H1 (cell line): Measurements from ENCODE around the gene CTNND2. TPM values are rescaled to one million over a fixed set of nuclear protein-coding genes. Genes with fewer than 3 reads are reported as not detected.

ENCODE experiments used
- polyA plus RNA-seq, 7 experiments: library from polyadenylated mRNA; depleted of rRNA in 3 of 7; stranded (reverse) in 5 of 7; unstranded in 2 of 7; fragments of >200 nt in 5 of 7; fragments of 200-250 nt in 2 of 7; gene quantifications; 1 replicate in 5 of 7; 2 replicates in 1 of 7; 4 replicates in 1 of 7; pipeline versions ENCODE4 v1.2.1 to v1.2.3, GENCODE V29; 2011 to 2013; ENCODE audit warnings: missing spikeins in 2 of 7, mixed read lengths in 2 of 7
- total RNA-seq: library from RNA; stranded (reverse); fragmentation: NEBNext Ultra II Directional; extraction: Animal tissue kit (Norgen Biotek cat#: 25700); gene quantifications from 2 replicates; pipeline ENCODE4 v1.2.1, GENCODE V29; 2021
- TF ChIP-seq, protein P1 (sequence below), 3 experiments: IDR thresholded peaks; 1 replicate in 2 of 3; 2 replicates in 1 of 3; pipeline versions ENCODE4 v1.5.1 to v1.6.1; 2011; ENCODE audit warnings: low read length in 3 of 3, mild to moderate bottlenecking in 3 of 3, inconsistent platforms in 2 of 3, low read depth in 1 of 3, moderate library complexity in 1 of 3; ENCODE audit not compliant: insufficient read depth in 1 of 3; ENCODE audit errors: control extremely low read depth in 1 of 3
- TF ChIP-seq, protein P2 (sequence below): IDR thresholded peaks from 2 replicates; pipeline ENCODE4 v1.6.1; 2011; ENCODE audit warnings: low read length, improper control_type of control experiment

The CTNND2 gene
- total and polyA plus RNA-seq, 2 of the 8 experiments (the other 6 are each of a cell fraction or from before 2014, with no cell fraction given) = 7.4 to 14.2 TPM

DNA sequence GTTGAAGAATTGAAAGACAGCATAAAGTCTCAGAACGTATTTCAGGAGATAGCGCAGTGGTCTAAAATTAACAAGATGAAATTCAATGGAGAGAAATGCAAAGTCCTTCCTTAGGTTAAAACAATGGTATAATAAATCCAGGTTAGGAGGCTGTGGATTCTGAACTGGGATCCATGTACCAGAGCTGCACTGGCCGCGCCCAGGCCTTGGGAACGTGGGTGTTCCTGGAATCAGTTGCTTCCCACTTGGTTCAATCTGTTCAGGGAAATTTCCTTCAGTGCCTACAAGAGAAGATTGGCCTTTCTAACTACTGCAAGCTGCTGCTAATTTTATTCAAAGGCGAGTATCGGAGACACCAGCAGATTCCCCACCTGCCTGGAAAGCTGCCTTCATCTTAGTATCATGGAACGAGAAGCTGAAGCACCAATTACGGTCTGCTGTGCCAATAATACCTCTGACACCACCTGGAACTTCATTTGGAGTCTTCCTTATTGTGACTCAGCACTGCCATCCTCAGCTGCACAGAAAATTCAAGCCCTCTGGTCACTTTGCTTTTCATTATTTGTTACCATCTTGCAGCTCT lies 14.3 kb upstream of the CTNND2 start (continued):
- TF ChIP-seq, protein P1, sequence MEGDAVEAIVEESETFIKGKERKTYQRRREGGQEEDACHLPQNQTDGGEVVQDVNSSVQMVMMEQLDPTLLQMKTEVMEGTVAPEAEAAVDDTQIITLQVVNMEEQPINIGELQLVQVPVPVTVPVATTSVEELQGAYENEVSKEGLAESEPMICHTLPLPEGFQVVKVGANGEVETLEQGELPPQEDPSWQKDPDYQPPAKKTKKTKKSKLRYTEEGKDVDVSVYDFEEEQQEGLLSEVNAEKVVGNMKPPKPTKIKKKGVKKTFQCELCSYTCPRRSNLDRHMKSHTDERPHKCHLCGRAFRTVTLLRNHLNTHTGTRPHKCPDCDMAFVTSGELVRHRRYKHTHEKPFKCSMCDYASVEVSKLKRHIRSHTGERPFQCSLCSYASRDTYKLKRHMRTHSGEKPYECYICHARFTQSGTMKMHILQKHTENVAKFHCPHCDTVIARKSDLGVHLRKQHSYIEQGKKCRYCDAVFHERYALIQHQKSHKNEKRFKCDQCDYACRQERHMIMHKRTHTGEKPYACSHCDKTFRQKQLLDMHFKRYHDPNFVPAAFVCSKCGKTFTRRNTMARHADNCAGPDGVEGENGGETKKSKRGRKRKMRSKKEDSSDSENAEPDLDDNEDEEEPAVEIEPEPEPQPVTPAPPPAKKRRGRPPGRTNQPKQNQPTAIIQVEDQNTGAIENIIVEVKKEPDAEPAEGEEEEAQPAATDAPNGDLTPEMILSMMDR (IDR thresholded peaks at IDR 0.05; ENCODE audit: control extremely low read depth in 1 of 3, insufficient read depth in 1 of 3, low read depth in 1 of 3, low read length in 3 of 3) = no peak
- TF ChIP-seq, protein P2, sequence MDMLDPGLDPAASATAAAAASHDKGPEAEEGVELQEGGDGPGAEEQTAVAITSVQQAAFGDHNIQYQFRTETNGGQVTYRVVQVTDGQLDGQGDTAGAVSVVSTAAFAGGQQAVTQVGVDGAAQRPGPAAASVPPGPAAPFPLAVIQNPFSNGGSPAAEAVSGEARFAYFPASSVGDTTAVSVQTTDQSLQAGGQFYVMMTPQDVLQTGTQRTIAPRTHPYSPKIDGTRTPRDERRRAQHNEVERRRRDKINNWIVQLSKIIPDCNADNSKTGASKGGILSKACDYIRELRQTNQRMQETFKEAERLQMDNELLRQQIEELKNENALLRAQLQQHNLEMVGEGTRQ = no peak
